GM19238 (cell line): ENCODE results near the gene CAPZB.

Source experiments
- DNase-seq: peaks from one replicate; pipeline ENCODE4 v3.0.0; 2011; ENCODE audit warnings: low spot score; ENCODE audit not compliant: insufficient read length

Gene CAPZB

DNA sequence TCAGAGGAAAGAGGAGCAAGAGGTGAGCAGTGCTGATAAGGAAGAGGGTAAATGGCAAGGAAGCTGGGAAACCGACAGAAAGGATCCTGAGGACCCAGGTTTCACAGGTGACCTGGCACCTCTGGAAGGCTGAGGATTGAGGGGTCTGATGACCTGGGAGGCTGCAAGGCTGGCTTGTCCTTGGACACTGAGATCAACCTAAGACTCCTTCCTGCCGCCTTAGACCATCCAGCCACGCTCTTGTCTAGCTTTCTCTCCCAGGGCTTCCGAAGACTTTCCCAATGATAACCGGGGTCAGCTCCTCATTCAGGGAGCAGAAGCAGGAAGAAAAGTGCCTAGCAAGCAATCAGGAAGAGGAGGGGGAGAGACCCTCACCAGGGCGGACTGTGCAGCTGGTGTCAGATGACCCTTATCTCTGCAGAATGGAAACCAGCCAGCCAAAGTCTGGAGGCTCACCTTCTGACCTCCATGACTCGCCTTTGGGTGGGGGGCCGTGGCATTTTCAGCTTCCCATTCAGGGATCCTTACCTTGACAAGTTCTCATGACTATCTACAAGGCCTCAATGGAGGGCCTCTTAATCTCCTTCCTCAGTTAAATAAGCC, 77.7 kb downstream of the CAPZB start:
- DNase-seq, result no peak

DNA sequence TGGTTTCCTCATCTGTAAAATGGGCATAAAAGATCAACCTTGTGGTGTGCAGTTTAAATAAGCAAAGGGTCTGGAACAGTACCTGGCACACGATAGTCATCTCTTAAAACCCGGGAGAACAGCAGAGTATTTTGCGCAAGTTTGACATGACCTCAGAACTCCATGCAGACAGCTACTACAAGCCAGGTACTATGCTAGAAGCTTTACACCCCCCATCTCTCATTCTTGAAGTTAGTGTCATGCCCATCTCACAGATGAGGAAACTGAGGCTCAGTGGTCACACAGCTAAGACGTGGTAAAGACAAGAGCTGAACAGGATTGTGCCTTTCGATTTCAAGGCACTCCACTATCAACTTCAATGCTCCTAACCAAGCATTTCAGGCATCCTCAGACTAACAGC, 78.7 kb downstream of the CAPZB start:
- DNase-seq, result no peak

DNA sequence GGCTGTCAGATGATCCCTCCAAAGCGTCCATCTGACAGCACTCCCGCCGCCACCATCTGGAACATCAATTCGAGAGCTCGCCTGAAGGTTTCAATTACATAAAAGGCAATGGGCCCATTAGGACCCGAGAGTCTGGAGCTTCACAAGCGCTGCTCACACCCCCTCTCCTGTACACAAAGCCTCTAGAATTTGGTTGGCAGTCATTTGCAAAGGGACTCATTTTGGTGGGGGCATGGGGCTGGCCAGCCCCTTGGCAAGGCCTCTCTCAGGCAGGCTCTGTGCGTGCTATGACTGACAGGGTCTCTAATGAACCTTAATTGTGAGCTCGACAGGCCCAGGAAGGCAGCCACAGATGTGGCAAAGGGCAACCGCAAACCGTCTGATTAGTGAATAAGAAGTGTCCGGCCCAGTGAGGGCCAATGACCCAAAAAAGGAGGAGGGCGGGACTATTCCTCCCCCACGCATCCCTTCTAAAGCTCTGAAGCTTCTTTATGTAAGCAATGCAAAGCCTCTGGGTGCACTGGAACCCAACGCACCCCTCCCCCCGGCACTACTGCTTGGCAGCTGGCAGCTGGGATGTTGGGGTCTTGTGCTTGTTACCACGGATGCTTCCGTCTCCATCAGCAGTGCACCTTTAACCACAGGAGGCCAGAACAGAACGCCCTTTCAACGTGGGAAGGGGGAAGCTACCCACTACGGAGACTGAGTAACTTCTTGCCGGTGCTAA, 79.4 kb downstream of the CAPZB start:
- DNase-seq, result no peak

DNA sequence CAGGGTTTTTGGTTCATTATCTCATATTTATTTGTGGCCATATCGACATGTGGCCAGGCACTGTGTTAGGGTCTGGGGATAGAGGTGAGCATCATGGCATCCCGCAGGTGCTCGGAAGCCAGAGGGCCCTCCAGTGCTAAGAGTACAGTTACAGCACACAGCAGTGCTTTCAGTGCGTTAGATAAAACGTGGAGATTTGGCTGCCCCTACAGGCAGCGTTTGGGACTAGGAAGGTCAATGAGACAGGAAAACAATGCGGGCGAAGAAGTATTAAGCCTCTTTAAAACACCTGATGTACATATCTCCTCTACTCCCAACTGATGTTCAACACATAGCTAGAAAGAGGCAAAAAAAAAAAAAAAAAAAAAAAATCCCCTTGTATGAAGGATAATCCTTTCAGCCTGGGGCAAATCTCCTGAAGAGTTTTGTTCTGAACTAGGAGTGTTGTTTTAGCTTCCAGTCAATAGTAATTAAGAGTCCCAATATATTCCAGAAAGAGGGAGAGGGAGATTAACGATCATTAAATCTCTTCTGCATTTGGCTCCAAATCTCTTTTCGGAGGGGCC, 80.1 kb downstream of the CAPZB start:
- DNase-seq, result no peak

DNA sequence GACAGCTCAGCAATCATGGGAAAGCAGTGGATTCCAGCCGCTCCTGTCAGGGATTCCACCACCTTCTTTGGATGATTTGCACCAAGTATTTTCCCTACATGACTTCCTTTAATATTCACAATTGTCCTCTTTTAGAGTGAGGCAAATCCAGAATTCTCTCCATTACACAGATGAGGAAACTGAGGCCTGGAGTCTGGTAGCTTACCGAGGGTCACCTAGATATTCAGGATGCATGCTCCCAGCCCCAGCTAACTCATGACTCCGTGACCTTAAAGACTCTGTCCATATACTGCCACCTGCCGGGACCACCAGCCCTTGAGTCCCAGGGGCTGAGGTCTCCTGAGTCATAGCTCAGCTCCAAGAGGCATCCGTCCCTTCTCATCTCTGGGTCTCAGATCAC, 80.6 kb downstream of the CAPZB start:
- no peak for DNase-seq

DNA sequence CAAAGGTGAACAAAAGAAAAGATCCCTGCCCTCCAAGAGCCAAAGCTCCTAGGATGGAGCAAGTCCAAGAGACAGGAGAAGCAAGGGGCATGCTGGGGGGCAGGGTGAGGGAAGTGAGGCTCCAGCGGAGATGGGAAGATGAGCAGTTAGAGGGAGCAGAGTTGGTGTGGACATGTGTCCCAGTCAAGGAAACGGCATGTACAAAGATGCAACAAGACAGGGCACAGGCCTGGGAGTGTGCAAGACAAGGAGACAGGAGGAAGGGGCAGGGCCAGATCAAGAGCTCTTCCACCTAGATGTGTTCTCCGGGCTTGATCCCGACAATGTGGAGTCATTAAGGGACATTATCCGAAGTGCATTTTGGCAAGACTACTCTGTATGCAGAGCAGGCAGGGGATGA, 82.1 kb downstream of the CAPZB start:
- no peak for DNase-seq

DNA sequence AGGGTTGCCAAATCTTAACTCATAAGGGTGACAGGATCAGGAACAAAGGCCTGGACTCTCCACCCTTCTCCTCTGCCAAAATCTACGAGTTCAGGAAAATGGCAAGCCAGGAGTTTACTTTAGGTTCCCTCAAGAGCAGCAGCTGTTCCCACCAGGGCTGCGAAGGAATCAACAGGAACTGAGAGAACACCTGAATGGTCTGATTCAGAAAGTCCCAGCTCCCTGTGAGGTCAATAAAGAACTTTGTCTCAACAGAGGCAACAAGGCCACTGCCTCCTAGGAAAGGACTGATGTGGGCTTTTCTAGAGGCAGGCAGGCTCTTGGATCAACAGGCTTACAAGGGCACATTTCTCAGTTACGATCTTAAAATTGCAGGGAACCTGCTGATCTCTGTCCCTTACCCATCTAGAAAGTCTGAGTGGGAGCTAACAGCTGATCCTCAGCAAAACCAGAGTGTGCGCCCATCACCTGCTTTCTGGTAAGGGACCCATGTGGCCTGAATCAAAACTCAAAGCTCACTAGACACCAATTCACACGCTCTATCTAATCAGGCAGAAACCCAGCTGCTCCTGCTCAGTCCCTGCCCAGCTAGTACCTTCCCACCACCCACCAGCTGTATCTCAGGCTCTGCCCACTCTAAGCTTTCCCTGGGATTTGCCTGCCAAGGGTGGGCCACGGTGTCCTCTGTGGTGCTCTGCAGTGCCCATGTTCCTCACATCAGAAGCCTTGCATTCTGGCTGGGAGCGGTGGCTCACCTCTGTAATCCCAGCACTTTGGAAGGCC, 83.1 kb downstream of the CAPZB start:
- DNase-seq, result no peak

DNA sequence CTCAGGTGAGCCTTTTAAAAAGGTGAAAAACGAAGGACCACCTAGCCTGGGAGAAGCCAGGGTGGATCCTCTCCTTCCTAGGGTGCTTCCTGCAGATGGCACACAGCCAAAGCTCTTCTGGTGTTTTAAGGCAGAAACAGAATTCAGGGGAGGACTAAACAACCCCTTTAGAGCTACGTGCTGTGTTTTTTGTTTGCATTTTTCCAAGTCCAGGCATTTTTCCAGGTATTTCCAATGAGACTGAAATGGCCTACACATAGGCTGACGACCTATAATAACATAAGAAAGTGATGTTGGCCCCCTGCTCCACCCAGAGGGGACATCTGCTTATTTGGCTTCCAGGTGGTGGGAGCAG, 83.8 kb downstream of the CAPZB start:
- no peak for DNase-seq

DNA sequence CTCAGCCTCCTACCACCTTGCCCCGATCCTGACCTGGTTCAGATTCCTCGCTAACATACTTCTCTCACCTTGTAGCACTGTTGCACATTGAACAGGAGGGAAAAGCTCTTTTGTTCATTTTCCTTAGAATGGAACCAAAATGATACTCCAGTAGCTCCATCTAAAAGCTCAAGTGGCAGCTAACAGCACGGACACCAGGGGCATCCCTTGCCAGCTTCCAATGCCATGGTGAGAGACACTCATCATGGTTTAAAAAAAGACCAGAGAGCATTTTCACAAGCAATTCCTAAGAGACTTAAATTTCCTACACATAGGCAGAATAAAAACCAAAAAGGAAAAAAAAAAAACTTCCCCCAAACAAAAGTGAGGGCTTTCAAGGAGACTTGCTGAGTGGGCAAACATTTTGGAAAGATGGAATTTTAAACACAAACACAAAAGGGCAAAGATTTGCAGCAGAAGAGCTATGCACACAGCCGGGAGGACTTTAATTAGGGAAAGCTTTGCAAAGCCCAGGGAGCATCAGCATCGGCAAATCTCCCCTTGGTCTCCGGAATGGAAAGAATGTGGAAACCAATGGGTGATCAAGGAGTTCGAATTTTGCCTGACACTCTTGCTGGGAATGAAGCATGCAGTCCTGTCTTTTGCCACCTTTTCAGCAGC, 84.3 kb downstream of the CAPZB start:
- DNase-seq, result no peak

DNA sequence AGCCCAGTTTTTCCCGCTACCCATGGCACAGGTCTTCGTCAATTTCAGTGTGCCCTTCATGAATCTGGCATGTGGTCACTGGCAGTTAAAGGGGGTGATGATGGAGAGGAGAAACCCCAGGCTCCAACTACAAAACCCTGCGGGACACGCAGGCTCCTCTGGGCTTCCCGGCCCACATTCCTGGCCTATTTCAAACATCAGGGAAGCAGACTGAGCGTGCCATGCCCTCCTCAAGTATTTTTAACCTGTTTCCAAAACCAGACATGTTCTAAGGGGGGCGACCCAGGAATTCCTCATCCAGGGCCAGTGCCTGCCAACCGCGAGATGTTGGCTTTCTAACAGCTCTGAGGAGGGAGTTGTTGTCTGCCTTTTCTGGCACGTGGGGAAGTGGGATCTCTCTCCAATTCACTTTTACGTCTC, 85.1 kb downstream of the CAPZB start:
- no peak for DNase-seq

DNA sequence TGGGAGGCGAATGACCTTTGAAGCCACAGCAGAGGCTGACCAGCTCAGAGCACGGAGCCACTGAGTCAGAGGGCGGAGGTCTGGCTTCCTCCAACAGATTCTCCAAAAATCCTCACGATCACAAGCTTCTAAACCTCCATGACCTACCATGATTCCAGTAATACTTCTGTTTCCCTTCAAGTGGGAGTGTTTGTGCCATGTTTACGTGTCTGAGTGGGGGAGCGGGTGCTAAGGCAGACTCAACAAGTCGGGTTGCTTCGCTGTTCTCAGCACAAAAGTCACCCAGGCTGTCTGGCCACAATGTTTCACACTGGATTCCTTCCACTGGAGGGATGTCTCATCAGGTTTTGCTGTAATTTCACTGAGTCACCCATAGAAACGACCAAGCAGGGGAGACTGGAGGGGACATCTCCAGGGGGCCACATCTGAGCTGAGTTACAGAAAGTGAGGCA, 87.0 kb downstream of the CAPZB start:
- DNase-seq, result no peak

DNA sequence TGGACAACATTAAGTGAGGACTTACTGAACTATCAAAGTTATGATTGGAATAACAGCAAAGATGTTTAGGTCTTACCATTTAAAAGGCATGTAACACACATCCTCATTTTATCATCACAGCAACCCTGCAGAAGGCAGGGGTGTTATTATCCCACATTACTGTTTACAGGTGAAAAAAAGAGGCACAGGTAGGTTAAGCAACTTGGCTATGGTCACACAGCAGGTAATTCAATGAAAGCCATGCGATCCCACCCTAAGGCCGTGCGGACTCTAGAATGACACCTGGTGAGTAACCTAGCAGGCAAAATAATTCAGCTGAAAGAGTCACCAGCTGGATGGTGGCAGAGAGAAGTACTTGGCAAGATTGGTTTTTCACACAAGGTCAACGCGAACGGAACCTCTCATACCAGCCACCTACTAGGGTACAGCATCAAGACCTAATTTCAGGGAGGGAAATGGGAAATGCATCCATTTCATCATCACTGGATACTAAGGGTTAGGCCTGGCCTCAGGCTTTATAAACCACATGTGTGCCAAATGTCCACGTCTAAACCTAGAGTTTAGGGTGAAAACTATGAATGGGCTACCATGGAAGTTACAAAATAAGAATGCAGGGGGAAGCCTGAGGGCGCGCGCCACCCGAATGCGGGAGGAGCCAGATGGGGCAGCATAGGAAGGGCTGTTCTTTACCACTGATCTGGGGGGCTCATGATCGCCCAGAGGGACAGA, 88.0 kb downstream of the CAPZB start:
- no peak for DNase-seq

DNA sequence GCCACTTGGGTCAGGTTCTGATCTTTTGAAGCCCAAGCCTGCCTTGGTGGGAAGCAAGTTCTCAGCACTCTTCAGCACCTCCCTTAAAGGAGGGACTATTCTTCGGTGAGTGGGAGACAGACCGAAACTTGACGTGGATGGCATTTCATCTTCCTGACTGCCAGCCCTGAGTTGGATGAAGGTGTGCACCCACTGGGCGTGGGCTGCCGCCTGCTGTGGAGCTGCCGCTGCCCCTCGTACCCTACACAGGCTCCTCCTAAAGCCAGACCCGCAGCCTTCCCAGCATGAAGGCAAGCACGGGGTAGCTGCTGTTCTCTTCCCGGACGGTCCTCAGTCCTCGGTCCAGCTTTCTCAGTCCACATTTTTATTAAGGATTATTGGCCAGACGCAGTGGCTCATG, 89.1 kb downstream of the CAPZB start:
- DNase-seq, result no peak

DNA sequence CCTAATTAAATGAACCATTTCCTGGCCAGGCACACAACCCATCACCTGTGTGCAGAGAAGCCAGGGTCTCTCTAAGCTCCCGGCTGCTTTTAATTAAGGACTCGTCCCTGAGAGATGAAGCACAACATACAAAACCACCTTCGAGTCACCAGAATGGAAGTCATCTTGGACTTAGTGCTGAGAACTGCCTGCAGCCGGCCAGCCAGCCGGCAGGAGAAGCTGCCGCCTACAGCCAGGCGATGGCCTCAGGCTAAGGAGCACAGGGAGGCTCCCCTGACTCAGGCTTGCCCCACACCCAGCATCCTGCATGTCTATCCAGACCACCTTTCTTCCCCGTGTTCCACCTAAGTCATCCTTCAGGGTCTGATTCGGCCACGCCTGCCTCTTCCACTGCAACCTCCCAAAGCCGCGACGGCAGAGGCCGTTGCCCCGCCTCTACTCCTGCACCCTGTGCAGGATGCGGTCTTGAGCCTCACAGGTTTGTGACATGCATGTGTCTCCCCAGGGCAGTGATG, 89.6 kb downstream of the CAPZB start:
- DNase-seq, result no peak

DNA sequence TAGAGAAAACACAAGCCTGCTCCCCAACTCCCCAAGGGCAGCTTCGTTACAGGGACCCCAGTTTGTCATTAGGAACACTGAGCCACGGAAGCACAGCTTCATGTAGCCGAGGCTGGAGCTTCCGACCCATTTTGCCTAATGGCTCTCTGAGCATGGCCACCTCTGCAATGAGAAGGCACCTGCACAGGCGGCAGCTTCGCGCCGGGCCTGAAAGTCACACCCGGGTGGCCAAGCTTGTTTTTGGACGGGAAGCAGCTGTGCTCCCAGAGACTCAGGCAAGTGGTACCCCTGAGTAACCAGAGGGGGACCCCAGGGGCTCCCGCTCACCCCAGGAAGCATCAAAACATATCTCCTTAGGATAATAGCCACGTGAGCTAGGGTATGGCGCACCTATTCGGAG, 92.3 kb downstream of the CAPZB start:
- peak; percentile 21 for DNase-seq

DNA sequence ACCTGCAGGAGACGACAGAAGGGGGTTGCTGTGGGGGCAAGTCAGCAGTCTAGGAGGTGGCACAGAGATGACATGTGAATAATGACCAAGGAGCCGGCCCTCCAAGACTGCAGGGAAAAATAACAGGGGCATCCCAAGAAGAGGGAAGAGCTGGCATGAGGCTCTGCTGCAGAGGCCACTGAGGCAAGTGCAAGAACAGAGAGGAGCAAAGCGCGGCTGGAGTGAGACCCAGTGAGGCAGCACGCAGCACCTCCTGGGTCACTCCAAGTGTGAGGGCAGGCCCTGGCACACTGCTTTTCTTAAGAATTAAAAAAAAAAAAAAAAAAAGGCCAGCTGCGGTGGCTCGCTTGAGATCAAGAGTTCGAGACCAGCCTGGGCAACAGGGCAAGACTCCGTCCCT, 93.1 kb downstream of the CAPZB start:
- DNase-seq, result no peak

DNA sequence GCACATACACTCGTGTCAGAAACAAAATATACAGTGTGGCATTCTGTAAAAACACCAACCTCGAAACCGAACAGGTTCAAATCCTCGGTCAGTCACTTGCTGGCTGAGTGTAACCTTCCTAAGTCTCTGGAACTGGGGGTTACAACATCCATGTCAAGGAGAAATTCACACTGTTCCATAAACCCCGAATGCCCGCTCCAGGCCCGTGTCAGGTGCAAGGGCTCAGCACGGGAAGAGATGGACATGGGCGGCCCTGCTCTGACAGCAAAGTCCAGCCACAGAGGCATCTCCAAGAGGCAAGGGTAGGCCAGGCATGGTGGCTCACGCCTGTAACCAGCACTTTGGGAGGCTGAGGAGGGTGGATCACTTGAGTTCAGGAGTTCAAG, 93.8 kb downstream of the CAPZB start:
- no peak for DNase-seq

DNA sequence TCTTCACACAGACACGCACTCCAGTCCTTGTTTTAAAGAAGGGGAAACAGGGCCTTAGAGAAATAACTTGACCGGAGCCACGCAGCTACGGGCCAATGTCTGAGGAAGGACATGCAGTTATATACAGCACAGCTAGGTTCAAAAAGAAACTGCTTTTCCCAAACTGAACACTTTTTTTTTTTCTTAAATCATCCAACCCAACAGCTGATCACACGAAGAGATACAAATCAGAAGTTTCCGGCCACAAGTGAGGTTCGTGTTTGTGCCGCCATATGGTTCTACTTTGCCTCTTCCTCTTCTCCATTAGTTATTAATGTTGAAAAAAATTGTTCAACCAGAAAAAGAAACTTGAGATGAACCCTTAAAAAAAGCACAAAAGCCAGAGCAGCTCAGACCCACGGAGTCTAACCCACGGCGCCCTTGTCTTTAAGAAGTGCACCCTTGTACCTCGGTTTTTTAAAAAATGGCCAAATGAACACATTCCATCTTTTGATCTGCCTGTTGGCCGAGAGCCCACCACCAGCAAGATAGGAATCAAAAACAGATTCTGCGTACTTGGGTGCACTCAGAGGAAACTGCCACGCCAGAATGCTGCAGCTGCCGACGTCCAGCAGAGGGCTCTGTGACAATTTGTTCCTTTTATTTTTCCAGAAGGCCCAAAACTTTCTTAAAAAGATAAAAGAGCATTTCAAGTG, 94.3 kb downstream of the CAPZB start:
- DNase-seq, result peak; percentile 71

DNA sequence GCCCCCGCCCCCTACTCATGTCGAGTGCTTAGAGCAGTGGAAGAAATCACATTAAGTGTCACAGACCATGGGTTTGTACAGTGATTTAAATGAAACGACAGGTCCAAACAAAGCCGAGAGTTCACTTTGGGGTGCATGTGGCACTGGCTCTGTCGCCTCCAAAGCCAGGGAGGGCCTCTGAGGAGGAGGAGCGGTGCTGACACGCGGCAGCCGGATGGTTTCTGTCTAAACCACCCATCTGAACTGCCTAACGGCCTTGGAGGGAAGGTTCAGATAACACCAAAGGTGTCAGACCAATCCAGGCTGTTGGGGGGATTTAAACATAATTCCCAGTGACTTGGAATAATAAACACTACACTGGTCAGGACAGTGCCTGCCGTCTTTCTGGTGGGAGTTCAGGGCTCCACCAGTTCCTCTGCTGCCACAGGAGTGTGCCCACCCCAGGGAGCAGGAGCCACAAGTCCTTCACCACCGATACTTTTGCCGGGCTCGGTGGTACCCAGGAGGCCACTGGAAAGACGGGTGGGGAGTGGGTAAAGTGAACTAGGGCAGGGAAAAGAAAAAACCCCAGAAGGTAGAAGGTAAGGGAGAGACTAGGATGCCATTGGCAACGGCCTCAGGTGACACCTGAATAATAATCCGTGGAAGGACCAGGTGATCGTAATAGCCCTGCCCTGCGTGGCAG, 95.0 kb downstream of the CAPZB start:
- no peak for DNase-seq

DNA sequence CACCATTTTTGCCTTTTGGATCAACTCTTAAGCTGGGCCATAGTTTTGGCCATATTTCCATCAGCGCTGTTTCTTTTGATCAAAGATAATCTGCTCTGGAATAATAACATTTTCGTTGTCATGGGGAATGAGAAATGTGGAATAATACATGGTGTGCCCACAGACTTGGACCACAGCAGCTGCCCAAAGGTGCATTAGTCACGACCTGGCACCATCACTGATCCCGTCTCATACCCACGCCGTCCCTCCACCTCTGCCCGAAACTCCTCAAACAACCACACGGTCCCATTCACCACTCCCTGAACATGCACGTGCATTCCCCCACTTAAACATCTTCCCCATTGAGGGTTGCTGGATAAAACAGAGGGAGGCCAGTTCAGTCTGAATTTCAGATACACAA, 96.4 kb downstream of the CAPZB start:
- no peak for DNase-seq
